Stimulated activated CD8-positive, alpha-beta memory T cell treated with anti-CD3 and anti-CD28 coated beads, Interleukin-7, amount 100 ng/mL, for 24 hours (primary cell): ENCODE results near the gene AGAP9.
"Not testable (repeated sequence)": the region's sequence is repeated elsewhere in the genome, so short reads cannot be mapped to it uniquely, and the experiment has no call there.

Source experiments
- DNase-seq: peaks from one replicate; pipeline ENCODE4 v3.0.0-alpha.2; 2020; ENCODE audit warnings: low read depth

AGAP9 gene

DNA sequence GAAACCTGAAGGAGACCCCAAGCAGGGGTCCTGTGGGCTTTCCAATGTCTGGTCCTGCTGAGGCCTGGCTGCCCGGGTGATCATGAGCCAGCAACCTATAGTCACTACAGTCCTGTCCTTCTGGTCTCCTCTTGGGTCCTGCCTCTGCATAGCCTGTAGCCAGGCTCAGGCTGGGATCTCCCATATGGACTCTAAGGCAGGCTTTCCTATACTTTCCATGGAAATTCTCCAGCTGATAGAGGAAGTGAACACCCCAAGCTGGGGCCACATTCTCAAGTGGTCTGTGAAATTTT, 66.0 kb downstream of the AGAP9 start:
- DNase-seq, result no peak

DNA sequence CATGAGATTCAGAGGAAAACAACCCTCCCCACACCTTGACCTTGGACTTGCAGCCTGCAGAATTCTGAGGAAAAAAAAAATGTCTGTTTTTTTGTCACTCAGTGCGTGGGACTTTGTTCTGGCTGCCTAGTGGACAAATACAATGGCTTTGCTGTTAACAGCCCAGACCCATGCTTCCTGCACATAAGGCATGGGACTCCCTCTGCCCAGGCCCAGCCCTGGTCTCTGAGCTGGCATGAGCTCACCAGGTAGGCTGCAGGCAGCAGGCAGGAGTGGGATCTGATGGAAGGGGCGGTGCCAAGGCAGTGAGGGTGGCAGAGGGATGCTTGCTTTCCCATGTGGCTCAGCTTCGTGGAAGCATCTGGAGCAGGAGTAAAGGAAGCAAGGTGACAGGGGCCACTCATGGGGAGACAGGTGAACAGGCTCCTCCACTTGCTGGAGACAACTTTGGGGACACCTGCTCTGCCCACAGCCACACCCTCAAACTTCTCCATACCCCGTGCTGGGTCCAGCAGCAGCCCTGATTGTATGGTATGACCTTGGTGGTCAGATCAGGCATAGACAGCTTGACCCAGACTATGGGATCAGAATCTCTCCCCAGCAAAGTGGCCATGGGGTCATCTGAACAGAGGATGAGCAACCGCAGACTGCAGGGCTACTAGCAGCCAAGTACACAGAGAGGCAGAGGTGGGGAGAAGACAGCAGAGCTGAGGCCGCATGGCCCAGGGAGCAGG, 66.5 kb downstream of the AGAP9 start:
- DNase-seq, result no peak

DNA sequence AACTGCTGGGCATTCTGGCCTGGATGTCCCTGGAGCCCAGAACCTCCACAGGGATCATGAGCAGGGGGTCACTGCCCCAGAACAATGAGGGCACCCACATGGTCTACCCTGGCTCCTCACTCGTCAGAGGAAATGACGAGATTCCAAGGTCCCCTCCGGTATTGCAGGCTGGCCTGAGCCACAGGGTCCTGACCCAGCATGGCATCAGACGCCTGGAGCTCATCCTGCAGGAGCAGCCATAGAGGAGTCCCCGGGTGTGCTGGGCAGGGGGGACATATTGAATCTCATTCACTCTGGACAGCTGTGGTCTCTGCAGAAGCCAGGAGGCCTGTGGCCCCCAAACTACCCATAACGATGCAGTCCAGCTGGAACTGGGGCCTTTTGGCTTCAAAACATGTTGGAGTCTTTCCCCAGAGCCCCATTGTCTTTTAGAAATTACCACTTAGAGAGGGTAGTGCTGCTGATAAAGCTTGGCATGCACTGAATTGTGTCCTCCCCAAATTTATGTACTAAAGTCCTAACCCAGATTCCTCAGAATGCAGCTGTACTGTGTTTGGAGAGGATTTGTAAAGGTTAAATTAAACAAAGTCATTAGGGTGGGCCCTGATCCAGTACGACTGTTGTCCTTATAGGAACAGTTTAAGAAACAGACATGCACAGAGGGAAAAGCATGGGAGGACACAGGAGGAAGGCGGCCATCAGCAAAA, 67.2 kb downstream of the AGAP9 start:
- DNase-seq, result no peak

DNA sequence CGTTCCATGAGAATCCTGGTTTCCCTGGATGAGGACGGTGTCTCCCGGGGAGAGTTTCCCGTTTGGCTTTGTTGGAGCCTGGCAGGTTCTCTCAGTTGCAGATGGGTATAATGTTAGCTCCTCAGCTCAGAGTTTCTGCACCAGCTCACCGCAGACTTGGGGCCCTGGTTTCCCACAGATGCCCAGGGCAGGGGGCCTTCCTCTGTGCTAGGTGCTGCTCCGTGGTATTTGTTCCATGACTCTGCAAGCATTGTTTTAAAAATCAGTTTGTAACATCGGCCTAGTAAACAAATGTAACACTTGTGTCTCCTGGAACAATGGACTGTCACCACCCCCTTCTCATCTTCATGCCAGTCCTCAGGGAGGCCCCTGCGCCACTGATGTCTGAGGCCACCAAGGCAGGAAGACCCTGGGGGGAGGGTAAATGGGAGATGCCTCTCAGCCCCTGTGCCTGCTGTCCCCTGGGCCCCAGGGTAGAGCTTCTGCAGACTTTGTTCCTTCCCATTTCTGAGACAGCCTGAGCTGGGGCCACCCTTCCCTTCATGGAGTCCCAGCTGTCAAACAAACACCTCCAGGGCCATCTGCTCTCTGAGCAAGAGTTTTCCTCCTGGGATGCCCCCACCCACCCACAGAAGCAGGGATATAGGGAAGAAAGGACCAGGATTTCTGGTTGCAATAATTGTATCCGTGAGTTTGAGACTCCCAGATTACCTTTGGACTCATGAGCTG, 67.9 kb downstream of the AGAP9 start:
- not testable (repeated sequence) for DNase-seq

DNA sequence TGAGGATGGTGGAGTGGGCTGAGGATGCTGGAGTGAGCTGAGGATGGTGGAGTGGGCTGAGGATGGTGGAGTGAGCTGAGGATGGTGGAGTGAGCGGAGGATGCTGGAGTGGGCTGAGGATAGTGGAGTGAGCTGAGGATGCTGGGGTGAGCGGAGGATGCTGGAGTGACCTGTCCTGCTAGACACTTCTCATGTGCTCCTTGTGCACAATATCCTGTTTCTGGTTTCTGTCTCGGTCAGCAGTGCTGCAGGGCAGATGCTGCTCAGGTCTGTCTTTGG, 68.7 kb downstream of the AGAP9 start:
- no peak for DNase-seq

DNA sequence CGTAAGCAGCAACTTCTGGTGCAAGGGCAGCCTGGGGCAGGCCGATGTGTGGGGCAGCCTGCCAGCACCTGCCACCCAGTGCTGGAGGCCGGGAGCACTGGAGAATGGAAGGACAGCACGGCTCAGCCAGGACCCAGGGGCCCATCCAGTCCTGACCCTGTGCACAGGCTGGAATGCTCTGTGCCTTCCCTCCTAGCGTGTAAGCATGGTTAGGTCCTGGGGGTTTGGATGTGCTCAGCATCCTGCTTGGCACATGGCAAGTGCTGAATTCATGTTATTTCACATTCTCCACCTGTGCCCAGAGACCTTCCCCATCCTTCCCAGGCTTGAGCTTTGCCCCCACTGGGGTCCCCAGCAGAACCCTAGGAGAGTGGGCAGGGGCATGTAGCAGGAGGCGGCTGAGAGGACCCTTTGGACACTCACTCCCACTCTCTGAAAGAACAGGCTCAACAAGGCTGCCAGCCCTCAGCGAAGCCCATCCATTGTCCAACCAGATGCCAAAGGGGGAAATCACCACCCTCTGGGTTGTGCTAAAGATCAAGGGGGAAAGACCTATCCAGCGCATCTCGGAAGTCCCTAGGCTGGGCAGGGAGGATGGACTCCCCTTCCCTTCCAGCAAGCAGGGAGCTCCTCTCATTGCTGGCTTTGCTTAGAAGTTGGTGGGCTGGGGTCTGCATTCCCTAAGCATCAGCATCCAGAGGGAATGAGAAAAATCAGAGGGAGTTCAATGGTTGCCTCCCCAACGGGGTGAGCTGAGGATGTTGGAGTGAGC, 69.2 kb downstream of the AGAP9 start:
- DNase-seq, result no peak

DNA sequence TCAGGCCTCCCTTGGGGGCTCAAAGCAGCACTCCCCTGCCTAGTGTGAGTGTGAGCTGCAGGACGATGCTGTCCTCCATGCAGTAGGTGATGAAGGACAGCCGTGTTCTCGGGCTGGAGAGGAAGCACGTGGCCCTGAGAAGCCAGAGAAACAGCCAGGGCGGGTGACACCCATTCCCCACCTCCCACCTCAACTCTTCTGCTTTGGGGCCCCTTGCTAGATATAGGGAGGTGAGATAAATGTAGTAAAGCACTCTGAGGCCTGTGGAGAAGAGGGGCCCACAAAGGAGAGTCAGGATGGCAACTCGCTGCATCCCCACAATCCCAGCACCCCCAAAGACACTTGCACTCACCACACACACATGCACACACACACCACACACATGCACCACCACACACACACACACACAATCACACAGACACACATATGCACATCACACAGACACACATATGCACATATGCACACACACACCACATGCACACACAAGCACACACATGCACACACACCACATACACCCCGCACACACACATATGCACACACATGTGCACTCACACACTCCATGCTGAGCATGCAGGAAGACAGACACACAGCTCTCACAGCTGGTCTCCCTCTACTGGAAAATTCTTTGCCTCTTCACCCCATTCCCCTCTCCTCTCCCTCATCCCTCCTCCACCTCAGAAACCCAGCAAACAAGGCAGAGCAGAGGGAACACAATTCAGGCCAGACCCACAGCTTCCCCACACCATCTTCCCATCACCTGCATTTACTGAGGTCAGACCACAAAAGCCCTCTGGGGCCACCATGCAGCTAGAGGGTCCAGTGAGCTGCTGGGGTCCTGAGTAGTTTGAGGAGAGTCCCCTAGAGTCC, 70.1 kb downstream of the AGAP9 start:
- no peak for DNase-seq

DNA sequence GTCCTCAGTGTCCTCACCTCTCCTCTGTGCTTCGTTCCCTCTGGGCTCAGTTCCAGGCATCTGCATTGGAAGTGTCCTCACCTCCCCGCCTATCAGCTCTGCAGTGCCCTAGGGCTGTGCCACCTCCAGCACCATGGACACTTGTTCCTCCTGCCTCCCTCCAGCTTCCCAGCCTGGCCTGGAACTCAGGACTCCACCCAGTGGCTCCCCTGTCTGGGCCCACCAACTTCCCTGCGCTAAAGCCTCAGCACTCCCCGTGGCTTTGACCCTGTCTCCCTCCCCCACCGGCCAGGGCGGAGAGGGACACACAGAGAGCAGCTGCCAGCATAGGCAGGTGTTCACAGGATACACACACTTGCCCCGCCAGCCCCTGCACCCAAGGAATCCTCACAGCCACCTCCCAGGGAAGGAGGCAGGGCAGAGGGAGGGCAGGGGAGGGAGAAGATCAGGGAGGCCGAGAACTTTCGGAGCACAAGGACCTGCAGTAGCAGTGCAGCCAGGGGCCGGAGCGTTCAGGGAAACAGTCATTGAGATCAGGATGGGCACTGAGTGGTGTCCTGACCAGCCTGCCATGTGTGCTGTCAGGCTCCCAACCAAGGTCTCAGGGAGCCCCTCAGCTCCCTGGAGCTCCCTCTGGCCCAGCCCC, 70.8 kb downstream of the AGAP9 start:
- no peak for DNase-seq

DNA sequence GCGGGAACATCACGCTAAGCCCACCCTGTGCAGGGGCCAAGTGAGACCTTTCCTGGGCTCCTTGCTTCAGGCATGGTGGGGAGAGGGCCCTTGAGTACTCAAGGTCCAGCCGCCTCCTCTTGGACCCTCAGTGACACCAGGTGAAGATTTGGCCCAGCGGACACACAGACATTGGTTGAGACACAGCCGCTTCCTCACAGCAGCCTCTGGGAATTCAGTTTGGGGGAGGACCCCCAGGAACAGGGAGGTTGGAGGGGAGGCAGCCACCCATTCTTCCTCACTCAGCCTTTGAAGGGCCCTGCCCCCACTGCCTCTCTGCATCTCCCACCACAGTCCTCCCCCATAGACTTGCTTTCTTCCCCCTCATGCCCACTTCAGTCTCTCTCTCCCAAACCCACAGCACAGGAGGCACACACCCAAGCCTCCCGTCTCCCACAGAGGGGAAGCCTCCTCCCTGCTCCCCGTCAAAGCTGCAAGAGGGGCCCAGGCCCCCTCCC, 71.4 kb downstream of the AGAP9 start:
- no peak for DNase-seq
